RPMI7951 (cell line): ENCODE results near the gene DMRTC1B. TPM values are rescaled to one million over a fixed set of nuclear protein-coding genes. Genes with fewer than 3 reads are reported as not detected.
"Not testable (repeated sequence)": the region's sequence is repeated elsewhere in the genome, so short reads cannot be mapped to it uniquely, and the experiment has no call there.

Source experiments
- DNase-seq: peaks from one replicate; pipeline ENCODE4 v3.0.0-alpha.2; 2012; ENCODE audit warnings: low read depth
- total RNA-seq: library from RNA; depleted of rRNA; stranded (reverse); fragments of >200 nt; shearing (Covaris generic); gene quantifications from 2 replicates; pipeline ENCODE4 v1.2.3, GENCODE V29; 2014; rRNA removed

Gene DMRTC1B, protein sequence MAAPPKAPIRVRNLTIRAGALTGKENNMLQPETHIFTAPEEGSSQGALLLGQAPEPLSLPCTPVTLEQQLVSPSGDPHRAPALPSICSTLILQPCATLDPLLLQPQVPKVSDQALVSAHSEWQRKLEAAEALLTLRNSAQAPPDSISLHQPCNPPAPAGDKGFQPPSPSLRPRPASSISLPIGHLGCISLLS
- not detected in 2 replicates for total RNA-seq

DNA sequence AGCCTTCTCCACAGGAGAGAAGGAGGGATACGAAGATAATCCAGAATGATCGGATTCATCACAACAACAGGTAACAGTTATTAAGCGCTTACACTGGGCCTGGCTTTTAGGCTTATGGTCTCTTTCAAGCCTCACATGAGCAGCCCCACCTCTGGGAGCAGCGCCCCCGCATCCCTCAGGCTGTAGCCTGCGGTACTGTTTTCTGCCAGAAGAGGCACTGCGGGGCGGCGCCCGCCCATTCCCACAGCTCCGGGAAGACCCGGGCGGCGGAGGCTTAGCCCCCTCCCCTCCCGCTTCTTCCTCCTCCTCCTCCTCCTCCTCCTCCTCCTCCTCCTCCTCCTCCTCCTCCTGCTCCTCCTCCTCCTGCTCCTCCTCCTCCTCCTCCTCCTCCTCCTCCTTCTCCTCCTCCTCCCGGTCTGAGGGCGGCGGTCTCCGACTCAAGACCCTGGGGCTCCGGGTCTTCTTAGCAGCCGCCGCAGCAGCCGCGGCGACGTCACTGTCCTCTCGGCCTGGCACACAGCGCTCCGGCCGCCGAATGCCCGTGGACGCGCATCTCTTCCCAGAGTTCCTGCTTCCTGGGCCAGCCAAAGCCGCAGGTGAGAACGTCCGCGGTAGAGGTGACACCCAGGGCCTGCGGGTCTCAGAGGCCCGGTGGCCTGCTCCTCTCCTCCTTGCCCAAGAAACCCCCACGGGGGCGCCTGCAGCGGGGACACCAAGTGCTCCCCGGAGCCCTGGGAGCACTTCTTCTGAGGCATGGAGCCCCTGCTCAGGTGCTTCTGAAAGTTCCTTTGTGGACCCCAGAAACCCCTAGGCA, at the start of gene DMRTC1B:
DMRTC1B (plus strand) TSS at position 238 of the 814 bp plus-strand sequence. CDS start 68,246 bp downstream, outside the sequence.
- DNase-seq = not testable (repeated sequence)

DNA sequence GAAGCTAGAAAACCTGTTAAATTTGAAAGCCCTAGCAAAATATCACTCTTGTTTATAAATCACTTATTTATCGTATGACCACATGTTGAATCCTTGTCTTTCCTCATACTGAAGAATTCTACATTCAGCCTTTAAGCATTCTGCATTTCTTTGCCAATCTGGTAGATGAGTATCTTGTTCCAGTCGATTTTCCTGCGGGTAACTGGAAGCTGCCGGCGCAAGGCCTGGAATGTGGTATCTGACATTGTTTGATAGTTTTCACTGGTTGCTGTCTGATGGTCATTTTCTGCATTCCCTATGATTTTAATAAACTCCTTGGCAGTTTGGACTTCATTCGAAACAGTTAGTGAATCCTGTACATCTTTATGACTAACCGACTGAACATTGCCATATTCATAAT, 48.8 kb upstream of the DMRTC1B start:
- DNase-seq = no peak

DNA sequence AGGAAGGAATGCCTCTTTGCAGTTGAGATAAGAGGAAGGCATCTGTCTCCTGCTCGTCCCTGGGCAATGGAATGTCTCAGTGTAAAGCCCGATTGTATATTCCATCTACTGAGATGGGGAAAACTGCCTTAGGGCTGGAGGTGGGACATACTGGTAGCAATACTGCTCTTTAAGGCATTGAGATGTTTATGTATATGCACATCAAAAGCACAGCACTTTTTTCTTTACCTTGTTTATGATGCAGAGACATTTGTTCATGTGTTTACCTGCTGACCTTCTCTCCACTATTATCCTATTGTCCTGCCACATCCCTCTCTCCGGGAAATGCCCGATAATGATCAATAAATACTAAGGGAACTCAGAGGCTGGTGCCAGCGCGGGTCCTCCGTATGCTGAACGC, 43.1 kb upstream of the DMRTC1B start:
- DNase-seq = not testable (repeated sequence)

DNA sequence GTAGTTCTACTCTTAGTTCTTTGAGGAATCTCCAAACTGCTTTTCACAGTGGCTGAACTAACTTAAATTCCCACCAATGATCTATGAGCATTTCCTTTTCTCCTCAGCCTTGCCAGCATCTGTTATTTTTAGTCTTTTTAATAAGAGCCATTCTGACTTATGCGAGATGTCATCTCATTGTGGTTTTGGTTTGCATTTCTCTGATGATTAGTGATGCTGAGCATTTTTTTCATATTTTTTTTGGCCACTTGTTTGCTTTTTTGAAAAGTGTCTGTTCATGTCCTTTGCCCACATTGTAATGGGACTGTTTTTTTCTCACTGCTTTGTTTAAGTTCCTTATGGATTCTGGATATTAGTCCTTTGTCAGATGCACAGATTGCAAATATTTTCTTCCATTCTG, 41.1 kb upstream of the DMRTC1B start:
- DNase-seq = no peak

DNA sequence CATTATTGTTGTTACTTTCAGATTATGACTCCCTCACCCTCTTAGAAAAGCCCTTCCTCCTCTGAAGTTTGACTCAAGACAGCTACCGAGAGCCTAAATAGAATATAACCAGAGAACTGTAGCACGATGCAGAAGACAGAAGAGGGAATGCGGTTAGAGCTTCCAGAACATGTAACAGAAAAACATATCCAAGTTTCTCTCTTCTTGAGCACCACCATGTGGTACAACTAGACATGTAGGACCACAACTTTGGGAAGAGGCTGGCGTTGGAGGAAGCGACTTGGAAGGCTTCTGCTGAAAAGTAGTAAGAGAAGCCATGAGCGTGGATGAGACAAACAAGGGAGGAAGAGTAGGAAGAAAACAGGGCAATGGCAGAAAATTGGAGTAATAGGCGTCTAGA, 31.1 kb upstream of the DMRTC1B start:
- not testable (repeated sequence) for DNase-seq

DNA sequence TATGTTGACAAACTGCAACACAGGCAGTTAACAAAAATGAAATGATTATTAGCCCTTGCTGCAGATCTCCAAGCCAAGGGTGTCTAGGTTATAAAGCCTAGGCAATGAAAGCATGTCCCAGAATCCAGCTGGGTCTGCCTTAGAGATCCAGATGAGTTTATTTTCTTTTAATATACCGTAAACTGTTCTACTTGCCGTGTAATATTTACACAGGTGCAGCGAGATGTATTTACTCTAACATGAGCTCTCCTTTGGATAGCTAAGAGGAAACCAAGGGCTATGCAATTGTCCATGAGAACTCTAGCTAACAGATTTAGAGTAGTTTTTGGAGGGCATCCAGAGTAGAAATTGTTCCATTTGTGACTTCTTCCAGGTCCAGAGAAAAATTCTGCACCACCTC, 28.1 kb upstream of the DMRTC1B start:
- DNase-seq = not testable (repeated sequence)

DNA sequence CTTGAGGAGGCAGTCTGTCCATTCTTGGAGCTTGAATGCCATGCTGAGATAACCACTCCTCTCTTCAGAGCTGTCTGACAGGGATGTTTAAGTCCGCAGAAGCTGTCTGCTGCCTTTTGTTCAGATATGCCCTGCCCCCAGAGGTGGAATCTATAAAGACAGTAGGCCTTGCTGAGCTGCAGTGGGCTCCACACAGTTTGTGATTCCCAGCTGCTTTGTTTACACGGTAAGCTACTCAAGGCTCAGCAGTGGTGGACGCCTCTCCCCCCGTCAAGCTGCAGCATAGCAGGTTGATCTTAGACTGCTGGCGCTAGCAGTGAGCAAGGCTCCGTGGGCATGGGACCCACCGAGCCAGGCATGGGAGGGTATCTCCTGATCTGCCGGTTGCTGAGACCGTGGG, 16.2 kb upstream of the DMRTC1B start:
- DNase-seq = not testable (repeated sequence)

DNA sequence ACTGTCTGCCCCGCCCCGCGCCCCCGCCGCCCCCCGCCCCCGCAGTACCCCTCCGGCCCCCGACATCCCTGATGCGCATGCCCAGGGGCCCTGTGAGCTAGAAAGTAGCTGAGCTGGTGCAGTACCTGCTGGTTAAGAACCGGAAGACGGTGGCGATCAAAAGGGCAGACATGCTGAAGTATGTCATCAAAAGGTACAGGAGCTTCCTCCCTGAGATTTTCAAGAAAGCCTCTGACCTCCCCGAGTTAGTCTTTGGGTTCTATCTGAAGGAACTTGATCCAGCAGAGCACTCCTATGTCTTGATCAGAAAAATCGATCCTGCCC, 739 bp downstream of the DMRTC1B start:
- not testable (repeated sequence) for DNase-seq

DNA sequence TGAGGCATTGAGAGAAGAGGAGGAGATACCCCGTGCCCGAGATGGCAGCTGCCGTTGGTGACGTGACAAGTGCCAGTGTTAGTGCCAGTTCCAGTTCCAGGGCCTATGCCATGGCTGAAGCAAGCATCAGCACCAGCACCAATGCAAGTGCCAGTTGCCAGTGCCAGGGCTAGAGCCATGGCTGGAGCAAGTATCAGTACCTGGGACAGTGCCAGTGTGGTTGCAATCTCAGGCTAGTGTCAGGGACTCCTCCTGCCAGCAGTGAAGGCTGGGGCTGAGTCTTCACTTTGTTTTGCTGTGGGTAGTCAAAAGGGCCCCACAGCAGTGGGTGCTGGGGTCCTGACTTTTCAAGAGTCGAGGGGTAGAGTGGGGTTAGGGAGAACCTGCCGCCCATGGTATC, 1.5 kb downstream of the DMRTC1B start:
- DNase-seq = not testable (repeated sequence)

DNA sequence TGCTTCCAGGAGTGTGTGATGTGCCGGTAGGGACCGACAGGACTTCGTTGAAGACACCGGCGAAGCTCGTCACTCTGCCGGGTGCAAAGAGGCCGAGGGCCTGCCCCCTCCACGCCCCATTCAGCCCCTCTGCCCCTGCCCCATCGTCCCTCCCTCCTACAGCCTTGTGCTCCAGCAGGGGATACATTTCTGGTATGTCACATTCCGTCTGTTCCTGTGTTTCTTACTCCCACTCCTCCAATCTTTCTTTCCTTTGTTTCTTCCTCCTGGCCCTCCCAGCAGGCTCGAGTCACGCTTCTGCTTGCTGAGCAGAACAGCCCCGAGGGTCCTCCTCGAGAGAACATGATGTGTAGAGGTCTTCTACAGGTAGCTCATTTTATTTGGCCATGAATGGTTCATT, 5.9 kb downstream of the DMRTC1B start, which contains the start of gene FAM236B:
FAM236B (minus strand) TSS at position 101 of the 400 bp plus-strand sequence; CDS start at position 1, 100 bp downstream.
- not testable (repeated sequence) for DNase-seq

DNA sequence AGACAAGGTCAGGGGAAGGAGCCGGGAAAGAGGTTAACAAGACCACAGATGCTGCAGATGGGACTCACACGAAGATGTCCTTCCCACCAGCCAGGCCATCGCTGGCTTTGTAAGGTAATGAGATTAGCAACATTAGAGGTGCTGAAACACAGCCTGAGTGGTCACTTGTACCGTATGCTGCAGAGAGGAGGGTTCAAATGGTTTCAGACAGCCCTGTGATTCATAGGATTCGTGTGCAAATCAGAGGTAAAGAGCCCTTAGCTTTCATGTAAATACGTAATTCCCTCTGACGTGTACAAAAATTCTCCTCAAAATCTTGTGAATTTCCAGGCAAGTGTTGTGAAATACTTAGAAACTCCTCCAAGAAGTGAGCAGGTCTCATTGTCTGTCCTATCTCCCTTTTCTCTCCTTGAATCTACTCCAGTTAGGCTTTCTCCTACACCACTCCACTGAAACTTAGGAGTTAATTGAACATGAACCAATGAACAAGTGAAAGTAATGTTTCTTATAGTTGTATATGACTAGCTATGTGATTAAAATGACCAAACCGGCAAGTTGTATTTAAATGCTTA, 6.8 kb downstream of the DMRTC1B start:
- DNase-seq = not testable (repeated sequence)

DNA sequence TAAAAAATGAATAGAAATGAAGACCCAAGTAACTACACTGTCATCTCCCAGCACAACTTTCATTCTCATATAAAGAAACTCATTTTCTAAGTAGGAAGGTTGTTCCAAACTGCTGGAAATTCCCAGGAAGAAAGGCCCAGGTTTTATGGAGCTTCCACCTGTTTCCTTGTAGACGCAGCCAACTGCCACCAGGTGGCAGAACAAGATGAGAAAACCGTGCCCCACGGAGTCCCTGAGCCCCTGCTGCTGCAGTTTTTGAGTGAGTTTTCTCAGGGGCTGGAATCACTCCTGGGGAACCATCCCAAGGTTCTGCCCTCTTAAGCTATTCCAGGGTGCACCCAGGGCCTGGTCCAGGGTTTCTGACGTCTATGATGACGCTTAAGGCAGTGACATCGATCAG, 7.3 kb downstream of the DMRTC1B start:
- DNase-seq = not testable (repeated sequence)

DNA sequence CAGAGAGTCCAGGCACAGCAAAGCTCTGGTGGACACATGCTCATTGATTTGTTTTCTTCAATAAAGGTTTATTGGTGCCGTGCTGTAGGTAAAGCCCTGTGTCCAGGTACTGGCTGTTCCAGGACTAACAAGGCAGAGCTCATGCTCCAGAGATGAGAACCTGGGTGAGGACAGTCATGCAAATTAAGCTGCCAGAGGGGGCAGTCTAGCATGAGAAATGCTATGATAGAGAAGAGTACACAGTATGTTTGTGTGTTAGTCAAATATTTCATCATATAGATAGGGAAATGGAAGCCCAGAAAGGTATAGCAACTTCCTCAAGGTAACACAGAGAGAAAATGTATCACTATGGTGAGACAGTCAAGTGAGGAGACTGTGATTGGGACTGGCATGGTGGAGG, 11.5 kb downstream of the DMRTC1B start:
- DNase-seq = not testable (repeated sequence)

DNA sequence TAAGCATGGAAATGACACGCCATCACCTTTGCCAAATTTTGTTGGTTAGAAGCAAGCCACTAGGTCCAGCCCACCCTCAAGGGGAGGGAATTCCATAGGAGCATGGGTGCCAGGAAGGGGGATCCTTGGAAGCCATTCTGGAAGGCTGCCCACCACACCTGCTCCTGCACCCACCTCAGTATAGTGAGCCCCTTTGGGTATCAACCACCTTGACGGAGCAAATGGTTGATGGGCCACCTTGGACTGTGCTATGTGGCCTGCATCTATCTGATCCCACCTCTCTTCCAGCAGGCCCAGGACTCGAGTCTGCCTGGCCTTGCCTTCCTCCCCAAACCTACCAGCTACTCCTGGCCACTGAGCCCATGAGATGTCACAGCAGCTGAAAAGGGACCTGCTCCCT, 13.7 kb downstream of the DMRTC1B start:
- not testable (repeated sequence) for DNase-seq

DNA sequence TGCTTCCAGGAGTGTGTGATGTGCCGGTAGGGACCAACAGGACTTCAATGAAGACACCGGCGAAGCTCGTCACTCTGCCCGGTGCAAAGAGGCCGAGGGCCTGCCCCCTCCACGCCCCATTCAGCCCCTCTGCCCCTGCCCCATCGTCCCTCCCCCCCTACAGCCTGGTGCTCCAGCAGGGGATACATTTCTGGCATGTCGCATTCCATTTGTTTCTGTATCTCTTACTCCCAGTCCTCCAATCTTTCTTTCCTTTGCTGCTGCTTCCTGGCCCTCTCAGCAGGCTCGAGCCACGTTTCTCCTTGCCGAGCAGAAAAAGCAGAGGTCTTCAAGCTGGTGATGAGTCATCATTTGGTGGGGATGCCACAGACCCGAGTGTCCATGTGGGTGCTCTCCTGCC, 31.4 kb downstream of the DMRTC1B start, which contains the start of gene FAM236D:
FAM236D (minus strand) TSS at position 101 of the 400 bp plus-strand sequence; CDS start at position 1, 100 bp downstream.
- not testable (repeated sequence) for DNase-seq

DNA sequence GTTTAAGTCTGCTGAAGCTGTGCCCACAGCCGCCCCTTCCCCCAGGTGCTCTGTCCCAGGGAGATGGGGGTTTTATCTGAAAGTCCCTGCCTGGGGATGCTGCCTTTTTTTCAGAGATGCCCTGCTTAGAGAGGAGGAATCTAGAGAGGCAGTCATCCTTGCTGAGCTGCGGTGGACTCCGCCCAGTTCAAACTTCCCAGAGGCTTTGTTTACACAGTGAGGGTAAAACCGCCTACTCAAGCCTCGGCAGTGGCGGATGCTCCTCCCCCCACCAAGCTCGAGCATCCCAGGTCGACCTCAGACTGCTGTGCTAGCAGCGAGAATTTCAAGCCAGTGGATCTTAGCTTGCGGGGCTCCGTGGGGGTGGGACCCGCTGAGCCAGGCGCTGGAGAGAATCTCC, 54.0 kb downstream of the DMRTC1B start:
- DNase-seq = not testable (repeated sequence)

DNA sequence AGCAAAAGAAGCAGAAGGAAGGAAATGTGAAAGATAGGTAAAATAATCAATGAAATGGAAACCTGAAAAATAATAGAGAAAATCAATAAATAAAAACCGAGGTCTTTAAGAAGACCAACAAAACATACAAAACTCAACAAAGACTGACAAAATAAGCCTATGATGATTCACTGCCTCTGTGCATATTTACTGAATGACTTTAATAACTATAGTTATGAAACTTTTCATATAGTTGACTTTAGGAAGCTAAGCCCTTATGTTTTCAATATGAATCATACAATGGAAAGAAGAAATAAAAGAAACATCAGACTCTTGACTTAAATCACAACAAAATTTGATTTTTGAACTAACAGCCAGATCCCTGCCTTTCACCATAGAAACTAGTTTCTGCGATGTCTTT, 60.8 kb downstream of the DMRTC1B start:
- not testable (repeated sequence) for DNase-seq

DNA sequence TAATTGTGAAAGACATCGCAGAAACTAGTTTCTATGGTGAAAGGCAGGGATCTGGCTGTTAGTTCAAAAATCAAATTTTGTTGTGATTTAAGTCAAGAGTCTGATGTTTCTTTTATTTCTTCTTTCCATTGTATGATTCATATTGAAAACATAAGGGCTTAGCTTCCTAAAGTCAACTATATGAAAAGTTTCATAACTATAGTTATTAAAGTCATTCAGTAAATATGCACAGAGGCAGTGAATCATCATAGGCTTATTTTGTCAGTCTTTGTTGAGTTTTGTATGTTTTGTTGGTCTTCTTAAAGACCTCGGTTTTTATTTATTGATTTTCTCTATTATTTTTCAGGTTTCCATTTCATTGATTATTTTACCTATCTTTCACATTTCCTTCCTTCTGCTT, 106.2 kb downstream of the DMRTC1B start:
- not testable (repeated sequence) for DNase-seq

DNA sequence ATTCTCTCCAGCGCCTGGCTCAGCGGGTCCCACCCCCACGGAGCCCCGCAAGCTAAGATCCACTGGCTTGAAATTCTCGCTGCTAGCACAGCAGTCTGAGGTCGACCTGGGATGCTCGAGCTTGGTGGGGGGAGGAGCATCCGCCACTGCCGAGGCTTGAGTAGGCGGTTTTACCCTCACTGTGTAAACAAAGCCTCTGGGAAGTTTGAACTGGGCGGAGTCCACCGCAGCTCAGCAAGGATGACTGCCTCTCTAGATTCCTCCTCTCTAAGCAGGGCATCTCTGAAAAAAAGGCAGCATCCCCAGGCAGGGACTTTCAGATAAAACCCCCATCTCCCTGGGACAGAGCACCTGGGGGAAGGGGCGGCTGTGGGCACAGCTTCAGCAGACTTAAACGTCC, 113.0 kb downstream of the DMRTC1B start:
- not testable (repeated sequence) for DNase-seq
